HCT116 (cell line): ENCODE data around the gene WNT9A. TPM values are rescaled to one million over a fixed set of nuclear protein-coding genes. Genes with fewer than 3 reads are reported as not detected.

Source experiments
- ATAC-seq: fragments of 200-7000 bp; cut with Tn5 transposase; 2 replicates; pipeline ENCODE4 v1.9.1; 2020; ENCODE audit warnings: mild to moderate bottlenecking, moderate library complexity
- BruUV-seq: library from RNA; stranded (reverse); fragments of 400-500 nt; replicated peaks from 2 replicates; lab custom pipeline; 2021; lab: Mats Ljungman, UMichigan
- CTCF ChIA-PET: fragments of 300-600 bp; sonication (Branson Sonifier 250); formaldehyde crosslinking; loops from one replicate; lab custom pipeline; 2021; ENCODE audit warnings: antibody characterized with exemption; lab: Charles Lee
- POLR2A ChIA-PET: fragments of 300-600, 350-600 bp; sonication (Branson Sonifier 250); formaldehyde crosslinking; loops from one replicate; lab custom pipeline; 2021; ENCODE audit warnings: antibody characterized with exemption; lab: Charles Lee
- RAD21 ChIA-PET, 2 experiments: fragments of 300-600 bp; sonication (Branson Sonifier 250); formaldehyde crosslinking; loops; one replicate each; lab custom pipeline; 2023; ENCODE audit warnings: low total read pairs in 2 of 2; ENCODE audit not compliant: uncharacterized antibody in 2 of 2, unreplicated experiment in 2 of 2, low non-redundant PET in 1 of 2; lab: Charles Lee
- DNase-seq: peaks from one replicate; pipeline ENCODE4 v3.0.0-alpha.2; 2010; ENCODE audit warnings: low read depth, low spot score
- H2AFZ ChIP-seq: fragments of 200-600 bp; shearing (Covaris generic), sonication (generic); 2 replicates; pipeline ENCODE4 v1.6.1; 2017; ENCODE audit warnings: low read depth, mixed run types, mixed read lengths, antibody characterized with exemption, low read length; ENCODE audit not compliant: poor library complexity, severe bottlenecking
- H3K27ac ChIP-seq: 2 replicates; pipeline ENCODE4 v1.5.1; 2012; ENCODE audit warnings: low read depth, low read length
- H3K27me3 ChIP-seq: fragments of 200-600 bp; sonication (generic); 2 replicates; pipeline ENCODE4 v1.6.1; 2016; ENCODE audit warnings: mixed run types, low read length, mixed read lengths; ENCODE audit not compliant: insufficient read depth
- H3K36me3 ChIP-seq, 2 experiments: fragments of 200-500 bp in 1 of 2; fragments of 200-600 bp in 1 of 2; sonication (Bioruptor generic) in 1 of 2; sonication (generic) in 1 of 2; 2 replicates each; pipeline versions ENCODE4 v1.5.1 to v1.6.1; 2014 to 2016; ENCODE audit warnings: low read length in 2 of 2, inconsistent platforms in 1 of 2, mixed read lengths in 1 of 2, mixed run types in 1 of 2; ENCODE audit not compliant: insufficient read depth in 2 of 2, control insufficient read depth in 1 of 2
- H3K4me1 ChIP-seq, 2 experiments: fragments of 200-600 bp in 1 of 2; sonication (generic) in 1 of 2; 2 replicates each; pipeline versions ENCODE4 v1.5.1 to v1.6.1; 2012 to 2017; ENCODE audit warnings: low read length in 2 of 2, inconsistent platforms in 1 of 2, mild to moderate bottlenecking in 1 of 2, mixed read lengths in 1 of 2, mixed run types in 1 of 2, moderate library complexity in 1 of 2; ENCODE audit not compliant: insufficient read depth in 2 of 2, control insufficient read depth in 1 of 2
- H3K4me2 ChIP-seq: fragments of 200-600 bp; sonication (generic); 2 replicates; pipeline ENCODE4 v1.6.1; 2017; ENCODE audit warnings: mixed run types, low read length, mixed read lengths
- H3K4me3 ChIP-seq, 2 experiments: fragments of 200-600 bp in 1 of 2; sonication (generic) in 1 of 2; replicated peaks in 1 of 2; 2 replicates each; pipeline ENCODE4 v1.5.1; 2011 to 2016; ENCODE audit warnings: low read length in 2 of 2, control low read depth in 1 of 2, low read depth in 1 of 2, mild to moderate bottlenecking in 1 of 2, mixed read lengths in 1 of 2, mixed run types in 1 of 2
- H3K79me2 ChIP-seq: fragments of 200-600 bp; sonication (generic); 2 replicates; pipeline ENCODE4 v1.6.1; 2017; ENCODE audit warnings: mild to moderate bottlenecking, mixed run types, low read length, moderate library complexity, mixed read lengths; ENCODE audit not compliant: insufficient read depth
- H3K9ac ChIP-seq: fragments of 200-600 bp; sonication (generic); 2 replicates; pipeline ENCODE4 v1.6.1; 2016; ENCODE audit warnings: low read length, mixed read lengths
- H3K9me2 ChIP-seq: fragments of 200-600 bp; sonication (generic), shearing (Covaris generic); 2 replicates; pipeline ENCODE4 v1.6.1; 2017; ENCODE audit warnings: mixed run types, mild to moderate bottlenecking, moderate library complexity; ENCODE audit not compliant: insufficient read depth
- H3K9me3 ChIP-seq, 2 experiments: fragments of 200-500 bp in 1 of 2; fragments of 200-600 bp in 1 of 2; sonication (Bioruptor generic) in 1 of 2; sonication (generic) in 1 of 2; 2 replicates each; pipeline ENCODE4 v1.6.1; 2014 to 2017; ENCODE audit warnings: low read length in 2 of 2, mixed read lengths in 2 of 2, inconsistent platforms in 1 of 2, low read depth in 1 of 2, mild to moderate bottlenecking in 1 of 2, mixed run types in 1 of 2, moderate library complexity in 1 of 2; ENCODE audit not compliant: control insufficient read depth in 1 of 2, insufficient read depth in 1 of 2
- H4K20me1 ChIP-seq: fragments of 200-600 bp; sonication (generic), shearing (Covaris generic); 2 replicates; pipeline ENCODE4 v1.6.1; 2017; ENCODE audit warnings: mixed run types, mild to moderate bottlenecking, moderate library complexity; ENCODE audit not compliant: insufficient read depth
- ATF3 ChIP-seq: IDR thresholded peaks from 2 replicates; pipeline ENCODE4 v1.6.1; 2012
- CBX3 ChIP-seq: IDR thresholded peaks from 2 replicates; pipeline ENCODE4 v1.6.1; 2012; ENCODE audit warnings: low read depth
- CTCF ChIP-seq, 3 experiments: fragments of 200-600 bp in 1 of 3; sonication (generic) in 1 of 3; IDR thresholded peaks in 2 of 3; conservative IDR thresholded peaks in 1 of 3; 2 replicates each; pipeline ENCODE4 v1.5.1; 2012 to 2017; ENCODE audit warnings: low read depth in 2 of 3, low read length in 2 of 3, antibody characterized with exemption in 1 of 3, borderline replicate concordance in 1 of 3, control low read depth in 1 of 3, mild to moderate bottlenecking in 1 of 3, mixed read lengths in 1 of 3, mixed run types in 1 of 3, moderate library complexity in 1 of 3; ENCODE audit not compliant: insufficient read depth in 1 of 3
- MAX ChIP-seq: IDR thresholded peaks from 2 replicates; pipeline ENCODE4 v1.6.1; 2012
- REST ChIP-seq: IDR thresholded peaks from 2 replicates; pipeline ENCODE4 v1.6.1; 2012; ENCODE audit warnings: low read depth
- SIN3A ChIP-seq: IDR thresholded peaks from 2 replicates; pipeline ENCODE4 v1.6.1; 2012; ENCODE audit warnings: low read depth
- SP1 ChIP-seq: IDR thresholded peaks from 2 replicates; pipeline ENCODE4 v1.6.1; 2012; ENCODE audit warnings: low read depth
- SRF ChIP-seq: IDR thresholded peaks from 2 replicates; pipeline ENCODE4 v1.6.1; 2012; ENCODE audit warnings: low read depth
- YY1 ChIP-seq: IDR thresholded peaks from 2 replicates; pipeline ENCODE4 v1.6.1; 2011; ENCODE audit warnings: low read length, low read depth, moderate library complexity, mild to moderate bottlenecking; ENCODE audit not compliant: insufficient replicate concordance; ENCODE audit errors: extremely low read depth
- intact Hi-C: fragments of 100-400 bp; cut with micrococcal nuclease; formaldehyde crosslinking; loops from 2 replicates; pipeline ENCODE4 v1.10.0; 2022
- total RNA-seq: library from RNA; stranded (reverse); gene quantifications from one replicate; pipeline ENCODE4 v1.2.1, GENCODE V29; 2021; ENCODE audit not compliant: unreplicated experiment

WNT9A gene
- total RNA-seq, 1 experiment from 2014 or later = 5.6 TPM

GRCh38 chr1:227926896-227927885 is 20.5 kb downstream of the WNT9A start:
- intact Hi-C loops = no loop called here
- no peaks in the 10 kb centered on the region for H3K27me3 ChIP-seq
- TF ChIP-seq CTCF (IDR thresholded peaks at IDR 0.05 in 2 of 3, conservative IDR thresholded peaks at IDR 0.05 in 1 of 3; ENCODE audit: borderline replicate concordance in 1 of 3, insufficient read depth in 1 of 3, low read depth in 2 of 3, low read length in 2 of 3) (no peak), SIN3A (no peak), CBX3 (no peak), REST (no peak), ATF3 (no peak), MAX (no peak), SRF (no peak), YY1 (no peak), SP1 (no peak)
- H3K9me2 ChIP-seq = no peaks in the 10 kb centered on the region
- H3K27ac ChIP-seq = no peak overlapping the region
- no peak overlapping the region for H3K9ac ChIP-seq
- BruUV-seq = no TSS peak
- ChIA-PET POLR2A (no interaction called here), RAD21 (no interaction called here), CTCF (no interaction called here)
- H3K4me2 ChIP-seq = no peak overlapping the region
- peaks cover 0 to 8% of the 10 kb centered on the region in 2 experiments; a peak in 1 of 4 replicates for H3K4me1 ChIP-seq
- no peaks in the 10 kb centered on the region for H3K36me3 ChIP-seq
- H3K4me3 ChIP-seq = no peak overlapping the region
- ATAC-seq (no peak), DNase-seq (no peak)
- no peaks in the 10 kb centered on the region for H3K9me3 ChIP-seq
- no peak overlapping the region for H2AFZ ChIP-seq
- no peaks in the 10 kb centered on the region for H4K20me1 ChIP-seq
- H3K79me2 ChIP-seq = no peaks in the 10 kb centered on the region
